Measurements from ENCODE around the gene SLC17A3.

- TF ChIP-seq CTCF (IDR thresholded peaks at IDR 0.05; ENCODE audit: poor library complexity) (no peak), EZH2 (IDR thresholded peaks at IDR 0.05; ENCODE audit: borderline replicate concordance) (no peak)
Observed at GRCh38 chr6:25895771-25896170, 21.7 kb upstream of the SLC17A3 start.
